NCI-H1105 (cell line): ENCODE results near the gene KCNH2.
"Not testable (repeated sequence)": the region's sequence is repeated elsewhere in the genome, so short reads cannot be mapped to it uniquely, and the experiment has no call there.

Experiments
- DNase-seq: peaks from one replicate; lab custom pipeline; 2025; lab: John Stamatoyannopoulos, UW

The KCNH2 gene

GRCh38 chr7:151012031-151012692 is 34.0 kb upstream of the KCNH2 start:
- no peak for DNase-seq

- not testable (repeated sequence) for DNase-seq
These were observed 33.5 kb upstream of the KCNH2 start for GRCh38 chr7:151011616-151012015.

GRCh38 chr7:151011097-151011409 is 32.9 kb upstream of the KCNH2 start:
- no peak for DNase-seq

GRCh38 chr7:151010307-151011096 is 32.4 kb upstream of the KCNH2 start:
- DNase-seq: no peak

- DNase-seq: no peak
These were observed 31.9 kb upstream of the KCNH2 start for GRCh38 chr7:151010037-151010306.

GRCh38 chr7:151009327-151010036 is 31.4 kb upstream of the KCNH2 start:
- no peak for DNase-seq

GRCh38 chr7:151008511-151009323 is 30.6 kb upstream of the KCNH2 start:
- no peak for DNase-seq

GRCh38 chr7:151008143-151008510 is 30.0 kb upstream of the KCNH2 start:
- no peak for DNase-seq

GRCh38 chr7:151007469-151007898 is 29.4 kb upstream of the KCNH2 start:
- no peak for DNase-seq

GRCh38 chr7:151006590-151007300 is 28.6 kb upstream of the KCNH2 start:
- no peak for DNase-seq

- DNase-seq: no peak
These were observed 27.4 kb upstream of the KCNH2 start for GRCh38 chr7:151005566-151005965.

GRCh38 chr7:151003572-151003971 is 25.5 kb upstream of the KCNH2 start:
- DNase-seq: no peak

GRCh38 chr7:151001546-151001945 is 23.4 kb upstream of the KCNH2 start:
- no peak for DNase-seq

- no peak for DNase-seq
These were observed 22.9 kb upstream of the KCNH2 start for GRCh38 chr7:151000897-151001495.

GRCh38 chr7:150999497-151000230 is 21.5 kb upstream of the KCNH2 start:
- DNase-seq: no peak

GRCh38 chr7:150999001-150999400 is 20.9 kb upstream of the KCNH2 start:
- DNase-seq: no peak

- no peak for DNase-seq
These were observed 20.2 kb upstream of the KCNH2 start for GRCh38 chr7:150998341-150998740.

GRCh38 chr7:150997817-150998216 is 19.7 kb upstream of the KCNH2 start:
- DNase-seq: no peak

- no peak for DNase-seq
These were observed 19.0 kb upstream of the KCNH2 start for GRCh38 chr7:150997075-150997511.

- no peak for DNase-seq
These were observed 18.4 kb upstream of the KCNH2 start for GRCh38 chr7:150996376-150997074.
